GM21390 (cell line): ENCODE measurements around the gene SUN1.
"Not testable (repeated sequence)": the region's sequence is repeated elsewhere in the genome, so short reads cannot be mapped to it uniquely, and the experiment has no call there.

Experiments used
- ATAC-seq: cut with Tn5 transposase; IDR thresholded peaks from one replicate; pipeline ENCODE4 v1.9.1; 2021; ENCODE audit not compliant: unreplicated experiment

Gene SUN1

GRCh38 chr7:918118-918425 lies 85.8 kb downstream of the SUN1 start:
- ATAC-seq = no peak

GRCh38 chr7:918441-919113 lies 86.3 kb downstream of the SUN1 start:
- ATAC-seq = no peak

GRCh38 chr7:919114-919442 lies 86.8 kb downstream of the SUN1 start:
- ATAC-seq = no peak

GRCh38 chr7:919924-920341 lies 87.7 kb downstream of the SUN1 start:
- ATAC-seq = no peak

- ATAC-seq = no peak
These were observed 88.2 kb downstream of the SUN1 start for GRCh38 chr7:920351-921070.

GRCh38 chr7:921071-921461 lies 88.8 kb downstream of the SUN1 start:
- no peak for ATAC-seq

GRCh38 chr7:921581-922333 lies 89.5 kb downstream of the SUN1 start:
- no peak for ATAC-seq

- no peak for ATAC-seq
These were observed 90.2 kb downstream of the SUN1 start for GRCh38 chr7:922334-923107.

GRCh38 chr7:923108-924041 lies 91.1 kb downstream of the SUN1 start:
- peak; percentile 73 for ATAC-seq

- not testable (repeated sequence) for ATAC-seq
These were observed 91.8 kb downstream of the SUN1 start for GRCh38 chr7:924042-924441.
